Mucosa of descending colon (tissue), 3 donors: ENCODE data around the gene TAS2R41. TPM values are rescaled to one million over a fixed set of nuclear protein-coding genes. Genes with fewer than 3 reads are reported as not detected.
A peak's percentile ranks its signal among the peaks of the same experiment; 100 is the strongest.

Experiments used
- ATAC-seq: fragments of 200-7000 bp; cut with Tn5 transposase; one replicate; pipeline ENCODE4 v1.9.1; 2020; ENCODE audit warnings: mild to moderate bottlenecking, moderate library complexity
- DNase-seq, 3 donors: peaks; one replicate each; pipeline ENCODE4 v3.0.0-alpha.2; 2020
- H3K36me3 ChIP-seq: fragments of 200-600 bp; one replicate; pipeline ENCODE4 v1.8.0; 2021; ENCODE audit warnings: low read depth, mild to moderate bottlenecking
- H3K4me1 ChIP-seq: fragments of 200-600 bp; one replicate; pipeline ENCODE4 v1.8.0; 2021; ENCODE audit warnings: low read depth, mild to moderate bottlenecking
- H3K4me3 ChIP-seq: fragments of 200-600 bp; one replicate; pipeline ENCODE4 v1.8.0; 2021; ENCODE audit warnings: mild to moderate bottlenecking
- H3K9me3 ChIP-seq: fragments of 200-600 bp; one replicate; pipeline ENCODE4 v1.8.0; 2021; ENCODE audit warnings: mild to moderate bottlenecking
- intact Hi-C, 2 donors: fragments of 100-400 bp; cut with DNase I in 1 of 2; cut with micrococcal nuclease in 1 of 2; formaldehyde crosslinking; loops; one replicate each; pipeline versions ENCODE4 v1.11.0 to v1.11.1; 2022; cut with DNase I, micrococcal nuclease
- total RNA-seq, 3 donors: library from RNA; stranded (reverse); fragmentation: NEBNext Ultra II Directional in 2 of 3; extraction: Animal tissue kit (Norgen Biotek cat#: 25700) in 2 of 3; gene quantifications; one replicate each; pipeline versions ENCODE4 v1.2.1 to v1.2.4, GENCODE V29; 2021 to 2023
- TF ChIP-seq, protein P1 (sequence below): fragments of 200-600 bp; IDR thresholded peaks from one replicate; pipeline ENCODE4 v1.8.0; 2022; ENCODE audit warnings: antibody characterized with exemption, mild to moderate bottlenecking
- donor health status: DM: no; HTN: no; CAD: no; lungs with moderate emphysema.
- donor health status: DM: no; HTN: no; CAD: no.
- donor health status: DM: no; HTN: yes; CAD: no.

The TAS2R41 gene
- total RNA-seq, 3 donors from 2014 or later: 0.34 TPM; not detected in 2

DNA sequence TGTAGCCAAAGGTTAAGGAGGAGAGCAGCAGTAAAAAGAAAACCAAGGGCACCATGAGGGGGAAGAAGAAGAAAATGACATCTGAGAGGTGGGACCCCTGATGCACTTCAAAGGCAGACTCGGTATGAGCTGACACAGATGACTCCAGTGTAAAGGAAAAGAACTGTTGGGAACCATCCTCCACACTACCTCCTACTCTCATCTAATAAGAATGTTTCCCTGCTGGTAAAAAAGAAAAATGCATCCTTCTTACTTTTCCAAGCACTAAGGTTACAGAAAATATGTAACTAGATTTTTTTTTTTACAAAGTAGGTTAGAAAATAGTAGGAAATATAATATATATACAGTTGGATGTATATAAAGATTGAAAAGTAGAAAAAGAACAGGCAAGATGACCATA lies 16.9 kb downstream of the TAS2R41 start:
- intact Hi-C loops: no loop called here
- no peaks in the 10 kb centered on the region for H3K9me3 ChIP-seq
- H3K4me3 ChIP-seq: no peak overlapping the region
- no peaks in the 10 kb centered on the region for H3K4me1 ChIP-seq
- TF ChIP-seq, protein P1, sequence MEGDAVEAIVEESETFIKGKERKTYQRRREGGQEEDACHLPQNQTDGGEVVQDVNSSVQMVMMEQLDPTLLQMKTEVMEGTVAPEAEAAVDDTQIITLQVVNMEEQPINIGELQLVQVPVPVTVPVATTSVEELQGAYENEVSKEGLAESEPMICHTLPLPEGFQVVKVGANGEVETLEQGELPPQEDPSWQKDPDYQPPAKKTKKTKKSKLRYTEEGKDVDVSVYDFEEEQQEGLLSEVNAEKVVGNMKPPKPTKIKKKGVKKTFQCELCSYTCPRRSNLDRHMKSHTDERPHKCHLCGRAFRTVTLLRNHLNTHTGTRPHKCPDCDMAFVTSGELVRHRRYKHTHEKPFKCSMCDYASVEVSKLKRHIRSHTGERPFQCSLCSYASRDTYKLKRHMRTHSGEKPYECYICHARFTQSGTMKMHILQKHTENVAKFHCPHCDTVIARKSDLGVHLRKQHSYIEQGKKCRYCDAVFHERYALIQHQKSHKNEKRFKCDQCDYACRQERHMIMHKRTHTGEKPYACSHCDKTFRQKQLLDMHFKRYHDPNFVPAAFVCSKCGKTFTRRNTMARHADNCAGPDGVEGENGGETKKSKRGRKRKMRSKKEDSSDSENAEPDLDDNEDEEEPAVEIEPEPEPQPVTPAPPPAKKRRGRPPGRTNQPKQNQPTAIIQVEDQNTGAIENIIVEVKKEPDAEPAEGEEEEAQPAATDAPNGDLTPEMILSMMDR: no peak
- no peaks in the 10 kb centered on the region for H3K36me3 ChIP-seq
- no peak for DNase-seq
- ATAC-seq: no peak

GRCh38 chr7:143495851-143496250 lies 18.2 kb downstream of the TAS2R41 start:
- intact Hi-C loops: no loop called here
- no peak overlapping the region for H3K4me3 ChIP-seq
- H3K9me3 ChIP-seq: no peaks in the 10 kb centered on the region
- TF ChIP-seq, protein P1: no peak
- no peaks in the 10 kb centered on the region for H3K4me1 ChIP-seq
- no peak for DNase-seq
- ATAC-seq: no peak
- H3K36me3 ChIP-seq: no peaks in the 10 kb centered on the region

DNA sequence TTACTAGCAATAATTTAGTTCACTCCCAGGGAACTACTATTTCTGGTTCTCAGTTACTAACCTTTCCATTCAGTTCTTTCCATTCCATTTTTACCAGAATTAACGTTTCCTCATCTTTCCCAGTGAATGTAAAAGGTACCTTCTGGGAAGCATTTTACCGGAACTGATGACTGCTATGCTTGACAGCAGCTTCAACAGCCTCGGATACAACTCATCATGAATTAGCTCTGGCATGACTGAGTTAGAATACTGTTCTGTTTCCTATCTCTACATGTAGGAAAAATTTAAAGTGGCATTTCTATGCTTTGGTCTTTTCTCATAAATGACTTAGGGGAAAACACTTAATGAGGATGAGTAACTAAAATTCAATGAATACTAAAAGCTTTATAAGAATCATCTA lies 18.6 kb downstream of the TAS2R41 start:
- no peak for DNase-seq
- TF ChIP-seq, protein P1: no peak
- no peak for ATAC-seq
- intact Hi-C loops: no loop called here
- no peak overlapping the region for H3K4me3 ChIP-seq
- H3K4me1 ChIP-seq: no peaks in the 10 kb centered on the region
- no peaks in the 10 kb centered on the region for H3K9me3 ChIP-seq
- H3K36me3 ChIP-seq: no peaks in the 10 kb centered on the region

DNA sequence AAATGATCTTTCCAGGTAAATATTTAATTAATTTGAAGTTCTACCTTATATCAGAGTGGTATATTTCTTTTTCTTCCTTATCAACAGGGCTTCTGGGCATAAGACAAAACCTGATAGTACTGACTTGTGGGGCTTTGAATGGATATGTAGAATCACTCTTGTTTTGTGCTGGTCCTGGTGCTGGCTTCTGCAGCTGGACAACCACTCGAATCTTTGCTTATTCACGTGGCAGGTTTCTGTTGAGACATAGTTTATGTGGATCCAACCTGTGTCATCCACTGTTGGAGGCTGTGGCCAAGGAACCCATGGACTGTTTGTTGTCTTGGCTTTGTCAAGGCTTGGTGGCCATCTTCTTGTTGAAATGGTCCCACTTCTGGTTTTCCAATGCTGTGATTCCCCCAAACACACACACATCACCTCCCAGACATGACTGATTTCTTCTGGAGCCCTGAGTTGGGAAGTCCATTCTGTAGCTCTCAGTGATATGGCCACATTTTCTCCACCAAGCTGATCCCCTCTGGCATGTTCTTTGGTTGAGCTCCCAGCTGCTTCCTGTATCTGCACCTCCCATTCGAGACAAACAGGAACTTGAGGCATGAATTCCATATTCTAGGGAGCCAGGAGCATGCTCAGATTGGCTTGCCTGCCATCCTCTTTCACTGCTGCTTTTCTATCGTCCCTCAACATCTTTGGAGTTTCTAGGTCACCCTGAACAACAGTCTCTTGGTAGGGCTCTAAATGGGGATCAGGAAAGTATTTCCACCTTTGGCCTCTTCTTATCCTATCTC lies 19.5 kb downstream of the TAS2R41 start:
- Histone ChIP-seq H3K4me1 (no peaks in the 10 kb centered on the region), H3K9me3 (no peaks in the 10 kb centered on the region), H3K36me3 (no peaks in the 10 kb centered on the region), H3K4me3 (no peak overlapping the region)
- ATAC-seq (no peak), DNase-seq (no peak)
- intact Hi-C loops: no loop called here
- TF ChIP-seq, protein P1: no peak

DNA sequence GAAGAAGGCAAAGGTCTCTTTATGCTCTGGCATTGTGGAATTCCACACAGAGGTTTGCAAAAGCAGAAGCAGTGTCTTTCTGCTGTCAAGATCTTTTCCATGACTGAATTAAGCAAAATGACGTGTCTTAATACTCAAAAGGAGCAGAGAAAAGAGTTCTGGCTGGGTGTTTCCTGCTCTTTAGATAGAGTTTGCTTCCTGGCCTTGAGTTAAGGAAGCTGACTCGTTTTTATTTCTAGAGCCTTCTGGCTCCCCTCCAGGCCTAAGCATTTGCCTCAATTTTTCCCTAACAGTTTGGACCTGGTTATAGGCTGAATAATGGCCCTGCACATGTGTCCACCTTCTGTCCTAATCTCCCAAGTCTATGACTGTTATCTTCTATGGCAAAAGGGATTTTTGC lies 21.6 kb downstream of the TAS2R41 start:
- Histone ChIP-seq H3K36me3 (no peaks in the 10 kb centered on the region), H3K4me1 (no peaks in the 10 kb centered on the region), H3K4me3 (no peak overlapping the region), H3K9me3 (no peaks in the 10 kb centered on the region)
- TF ChIP-seq, protein P1: no peak
- DNase-seq (peak in 1 of 3 donors; percentile 51), ATAC-seq (peak; percentile 65)
- intact Hi-C loops: no loop called here
